H9 (cell line): ENCODE data around the gene TFAM. TPM values are rescaled to one million over a fixed set of nuclear protein-coding genes. Genes with fewer than 3 reads are reported as not detected.

Experiments used
- DNase-seq: peaks from one replicate; pipeline ENCODE4 v3.0.0-alpha.2; 2017
- H2AFZ ChIP-seq: one replicate; pipeline ENCODE4 v1.6.1; 2013; ENCODE audit warnings: mild to moderate bottlenecking, low read length, control low read depth, moderate library complexity
- H2AK5ac ChIP-seq: 2 replicates; pipeline ENCODE4 v1.6.1; 2013; ENCODE audit warnings: low read length, control low read depth, mixed read lengths; ENCODE audit not compliant: insufficient read length
- H2BK120ac ChIP-seq: one replicate; pipeline ENCODE4 v1.6.1; 2013; ENCODE audit warnings: low read depth, mild to moderate bottlenecking, low read length, control low read depth, inconsistent platforms; ENCODE audit not compliant: poor library complexity, severe bottlenecking
- H2BK12ac ChIP-seq: 2 replicates; pipeline ENCODE4 v1.6.1; 2013; ENCODE audit warnings: low read length, control low read depth, mixed read lengths, low read depth; ENCODE audit not compliant: insufficient read length
- H2BK15ac ChIP-seq: 2 replicates; pipeline ENCODE4 v1.6.1; 2013; ENCODE audit warnings: low read depth, low read length, control low read depth
- H2BK20ac ChIP-seq: one replicate; pipeline ENCODE4 v1.6.1; 2013; ENCODE audit warnings: low read depth, mild to moderate bottlenecking, low read length, control low read depth, inconsistent platforms; ENCODE audit not compliant: poor library complexity, severe bottlenecking
- H2BK5ac ChIP-seq: 2 replicates; pipeline ENCODE4 v1.6.1; 2013; ENCODE audit warnings: low read length, control low read depth, mixed read lengths; ENCODE audit not compliant: insufficient read length
- H3K14ac ChIP-seq: 2 replicates; pipeline ENCODE4 v1.6.1; 2013; ENCODE audit warnings: low read length, control low read depth; ENCODE audit not compliant: insufficient read depth
- H3K18ac ChIP-seq: 2 replicates; pipeline ENCODE4 v1.6.1; 2013; ENCODE audit warnings: low read depth, mild to moderate bottlenecking, mixed read lengths, low read length, control low read depth; ENCODE audit not compliant: insufficient read length
- H3K23ac ChIP-seq: 2 replicates; pipeline ENCODE4 v1.6.1; 2013; ENCODE audit warnings: low read length, control low read depth, mixed read lengths, low read depth; ENCODE audit not compliant: insufficient read length
- H3K23me2 ChIP-seq: 2 replicates; pipeline ENCODE4 v1.6.1; 2013; ENCODE audit warnings: low read depth, mild to moderate bottlenecking, mixed read lengths, low read length, control low read depth; ENCODE audit not compliant: insufficient read length, poor library complexity, severe bottlenecking
- H3K27ac ChIP-seq: 2 replicates; pipeline ENCODE4 v1.5.1; 2013; ENCODE audit warnings: low read length, control low read depth, mixed read lengths, low read depth; ENCODE audit not compliant: insufficient read length
- H3K27me3 ChIP-seq: 2 replicates; pipeline ENCODE4 v1.6.1; 2013; ENCODE audit warnings: low read length, control low read depth, inconsistent platforms; ENCODE audit not compliant: insufficient read depth
- H3K4ac ChIP-seq: 2 replicates; pipeline ENCODE4 v1.6.1; 2013; ENCODE audit warnings: low read depth, mild to moderate bottlenecking, control low read depth, inconsistent platforms, low read length, moderate library complexity
- H3K4me1 ChIP-seq: 2 replicates; pipeline ENCODE4 v1.6.1; 2013; ENCODE audit warnings: low read length, control low read depth, inconsistent platforms; ENCODE audit not compliant: insufficient read depth
- H3K4me2 ChIP-seq: 2 replicates; pipeline ENCODE4 v1.6.1; 2013; ENCODE audit warnings: low read length, control low read depth, mixed read lengths; ENCODE audit not compliant: insufficient read length, insufficient read depth
- H3K56ac ChIP-seq: 2 replicates; pipeline ENCODE4 v1.6.1; 2013; ENCODE audit warnings: low read depth, mild to moderate bottlenecking, mixed read lengths, low read length, control low read depth; ENCODE audit not compliant: insufficient read length
- H3K79me1 ChIP-seq: 2 replicates; pipeline ENCODE4 v1.6.1; 2013; ENCODE audit warnings: low read depth, mild to moderate bottlenecking, moderate library complexity, low read length, control low read depth, inconsistent platforms; ENCODE audit not compliant: insufficient read depth, poor library complexity, severe bottlenecking
- H3K79me2 ChIP-seq: 2 replicates; pipeline ENCODE4 v1.6.1; 2013; ENCODE audit warnings: low read length, control low read depth, inconsistent platforms; ENCODE audit not compliant: insufficient read depth
- H3K9ac ChIP-seq: 2 replicates; pipeline ENCODE4 v1.6.1; 2013; ENCODE audit warnings: low read length, control low read depth, mixed read lengths; ENCODE audit not compliant: insufficient read length; ENCODE audit errors: extremely low read depth
- H3K9me3 ChIP-seq: one replicate; pipeline ENCODE4 v1.6.1; 2013; ENCODE audit warnings: low read depth, low read length, inconsistent platforms; ENCODE audit not compliant: control insufficient read depth
- H3T11ph ChIP-seq: one replicate; pipeline ENCODE4 v1.6.1; 2013; ENCODE audit warnings: mild to moderate bottlenecking, low read length, control low read depth, inconsistent platforms
- H4K20me1 ChIP-seq: one replicate; pipeline ENCODE4 v1.6.1; 2013; ENCODE audit not compliant: control insufficient read depth, insufficient read length, insufficient read depth
- H4K5ac ChIP-seq: 2 replicates; pipeline ENCODE4 v1.6.1; 2013; ENCODE audit warnings: low read depth, mild to moderate bottlenecking, mixed read lengths, low read length, control low read depth; ENCODE audit not compliant: insufficient read length
- H4K8ac ChIP-seq: replicated peaks from 2 replicates; pipeline ENCODE4 v1.6.1; 2013; ENCODE audit warnings: low read length, control low read depth, mixed read lengths, low read depth; ENCODE audit not compliant: insufficient read length
- H4K91ac ChIP-seq: 2 replicates; pipeline ENCODE4 v1.6.1; 2013; ENCODE audit warnings: low read depth, mild to moderate bottlenecking, moderate library complexity, mixed read lengths, low read length, control low read depth; ENCODE audit not compliant: insufficient read length
- H3K27ac Mint-ChIP-seq, 3 experiments: 2 replicates in 2 of 3; 3 replicates in 1 of 3; pipeline ENCODE4 v1.8.0; 2020 to 2021; ENCODE audit warnings: mixed read lengths in 3 of 3, mild to moderate bottlenecking in 1 of 3, moderate library complexity in 1 of 3
- H3K27me3 Mint-ChIP-seq: 2 replicates; pipeline ENCODE4 v1.8.0; 2021; ENCODE audit warnings: low read depth, mild to moderate bottlenecking, moderate library complexity, mixed read lengths
- H3K36me3 Mint-ChIP-seq, 3 experiments: 2 replicates in 2 of 3; 3 replicates in 1 of 3; pipeline ENCODE4 v1.8.0; 2020 to 2021; ENCODE audit warnings: low read depth in 3 of 3, mixed read lengths in 3 of 3; ENCODE audit not compliant: insufficient read depth in 1 of 3
- H3K4me1 Mint-ChIP-seq, 2 experiments: 2 replicates each; pipeline ENCODE4 v1.8.0; 2020; ENCODE audit warnings: mixed read lengths in 2 of 2
- H3K4me3 Mint-ChIP-seq, 2 experiments: 2 replicates in 1 of 2; 3 replicates in 1 of 2; pipeline ENCODE4 v1.8.0; 2020 to 2021; ENCODE audit warnings: mild to moderate bottlenecking in 2 of 2, mixed read lengths in 2 of 2, moderate library complexity in 1 of 2
- H3K9me3 Mint-ChIP-seq, 2 experiments: 2 replicates in 1 of 2; 3 replicates in 1 of 2; pipeline ENCODE4 v1.8.0; 2020; ENCODE audit warnings: mild to moderate bottlenecking in 2 of 2, mixed read lengths in 2 of 2, moderate library complexity in 1 of 2
- WGBS: extraction: QIAGEN DNeasy Blood & Tissue Kit; methylation state at CpG from one replicate; pipeline ENCODE4 v1.1.7; 2013; ENCODE audit warnings: missing lambda C conversion rate, low lambda C conversion rate, mixed read lengths; ENCODE audit not compliant: insufficient read length; ENCODE audit errors: extremely low coverage; 5-methylcytosine and 5-hydroxymethylcytosine counted together
- total RNA-seq: library from RNA; stranded (reverse); gene quantifications from 2 replicates; pipeline ENCODE4 v1.2.1, GENCODE V29; 2021
- TF ChIP-seq, protein P1 (sequence below): fragments of 200-600 bp; sonication (generic); conservative IDR thresholded peaks from 3 replicates; pipeline ENCODE4 v1.8.0; 2021; ENCODE audit warnings: antibody characterized with exemption, mild to moderate bottlenecking

Gene TFAM
- total RNA-seq, 1 experiment from 2014 or later = 144 TPM

DNA sequence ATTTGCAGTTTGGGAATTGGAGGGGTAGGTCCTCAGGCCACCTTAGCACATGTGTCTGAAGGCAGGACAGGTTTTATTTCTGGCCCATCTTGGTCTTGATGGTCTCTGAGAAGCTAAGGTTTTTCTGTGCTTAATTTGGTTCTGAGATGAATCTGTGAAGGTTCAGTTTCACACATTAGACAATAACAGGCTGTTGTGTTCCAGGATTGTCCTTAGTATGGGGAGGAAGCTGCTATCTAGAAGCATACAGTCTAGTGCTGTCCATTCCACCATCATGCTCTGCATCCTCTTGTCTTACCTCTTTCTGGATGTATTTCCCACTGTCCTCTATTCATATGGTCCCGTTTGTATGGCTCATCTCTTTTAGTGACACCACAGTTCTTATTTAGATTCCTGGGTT, 43.3 kb upstream of the TFAM start:
- no peak overlapping the region for H3T11ph ChIP-seq
- H3K27me3 ChIP-seq = no peaks in the 10 kb centered on the region
- no peak overlapping the region for H3K27ac ChIP-seq
- no peak overlapping the region for H2AK5ac ChIP-seq
- H2BK12ac ChIP-seq = no peak overlapping the region
- H3K79me2 ChIP-seq = peaks cover 7% of the 10 kb centered on the region; the same call in 1 of the 2 replicates
- H2BK20ac ChIP-seq = no peak overlapping the region
- H2BK5ac ChIP-seq = no peak overlapping the region
- peaks cover 9 to 10% of the 10 kb centered on the region in 2 experiments for H3K4me1 Mint-ChIP-seq
- H3K4ac ChIP-seq = no peak overlapping the region
- no peak overlapping the region; a peak in 1 of 7 replicates for H3K27ac Mint-ChIP-seq
- no peak overlapping the region for H4K5ac ChIP-seq
- no peaks in the 10 kb centered on the region; a peak in 1 of 5 replicates for H3K9me3 Mint-ChIP-seq
- H3K4me1 ChIP-seq = no peaks in the 10 kb centered on the region
- no peak overlapping the region for H2AFZ ChIP-seq
- no peak overlapping the region for H3K9ac ChIP-seq
- H3K9me3 ChIP-seq = no peaks in the 10 kb centered on the region
- TF ChIP-seq, protein P1, sequence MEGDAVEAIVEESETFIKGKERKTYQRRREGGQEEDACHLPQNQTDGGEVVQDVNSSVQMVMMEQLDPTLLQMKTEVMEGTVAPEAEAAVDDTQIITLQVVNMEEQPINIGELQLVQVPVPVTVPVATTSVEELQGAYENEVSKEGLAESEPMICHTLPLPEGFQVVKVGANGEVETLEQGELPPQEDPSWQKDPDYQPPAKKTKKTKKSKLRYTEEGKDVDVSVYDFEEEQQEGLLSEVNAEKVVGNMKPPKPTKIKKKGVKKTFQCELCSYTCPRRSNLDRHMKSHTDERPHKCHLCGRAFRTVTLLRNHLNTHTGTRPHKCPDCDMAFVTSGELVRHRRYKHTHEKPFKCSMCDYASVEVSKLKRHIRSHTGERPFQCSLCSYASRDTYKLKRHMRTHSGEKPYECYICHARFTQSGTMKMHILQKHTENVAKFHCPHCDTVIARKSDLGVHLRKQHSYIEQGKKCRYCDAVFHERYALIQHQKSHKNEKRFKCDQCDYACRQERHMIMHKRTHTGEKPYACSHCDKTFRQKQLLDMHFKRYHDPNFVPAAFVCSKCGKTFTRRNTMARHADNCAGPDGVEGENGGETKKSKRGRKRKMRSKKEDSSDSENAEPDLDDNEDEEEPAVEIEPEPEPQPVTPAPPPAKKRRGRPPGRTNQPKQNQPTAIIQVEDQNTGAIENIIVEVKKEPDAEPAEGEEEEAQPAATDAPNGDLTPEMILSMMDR = no peak
- no peak overlapping the region for H4K91ac ChIP-seq
- H3K36me3 Mint-ChIP-seq = peaks cover 3 to 11% (median 11%) of the 10 kb centered on the region in 3 experiments; a peak in 6 of 7 replicates
- H3K4me2 ChIP-seq = no peak overlapping the region
- H3K23me2 ChIP-seq = no peaks in the 10 kb centered on the region
- no peaks in the 10 kb centered on the region for H3K79me1 ChIP-seq
- no peak overlapping the region for H3K23ac ChIP-seq
- no CpG with 5 or more reads among the region's 1 CpG for WGBS
- no peak overlapping the region for H3K4me3 Mint-ChIP-seq
- H3K14ac ChIP-seq = no peak overlapping the region
- H2BK15ac ChIP-seq = no peak overlapping the region
- no peak overlapping the region for H3K56ac ChIP-seq
- no peak overlapping the region for H3K18ac ChIP-seq
- no peaks in the 10 kb centered on the region for H4K20me1 ChIP-seq
- no peak for DNase-seq
- no peak overlapping the region for H4K8ac ChIP-seq
- H3K27me3 Mint-ChIP-seq = no peaks in the 10 kb centered on the region
- H2BK120ac ChIP-seq = no peak overlapping the region
